Fibroblast of villous mesenchyme (primary cell): ENCODE results near the gene ERBB4. TPM values are rescaled to one million over a fixed set of nuclear protein-coding genes. Genes with fewer than 3 reads are reported as not detected.

ENCODE experiments used
- DNase-seq: peaks from one replicate; pipeline ENCODE4 v3.0.0-alpha.2; 2010; ENCODE audit warnings: low read depth
- H3K4me3 ChIP-seq: 2 replicates; pipeline ENCODE4 v1.5.1; 2011; ENCODE audit warnings: low read depth, mild to moderate bottlenecking, low read length
- CTCF ChIP-seq: IDR thresholded peaks from 2 replicates; pipeline ENCODE4 v1.5.1; 2012; ENCODE audit warnings: low read depth, mild to moderate bottlenecking, low read length; ENCODE audit not compliant: insufficient read depth
- total RNA-seq: library from RNA; depleted of rRNA; stranded (reverse); fragments of >200 nt; gene quantifications from 2 replicates; pipeline ENCODE4 v1.2.3, GENCODE V29; 2012

Gene ERBB4
- total RNA-seq, 1 donor = under 0.01 TPM

DNA sequence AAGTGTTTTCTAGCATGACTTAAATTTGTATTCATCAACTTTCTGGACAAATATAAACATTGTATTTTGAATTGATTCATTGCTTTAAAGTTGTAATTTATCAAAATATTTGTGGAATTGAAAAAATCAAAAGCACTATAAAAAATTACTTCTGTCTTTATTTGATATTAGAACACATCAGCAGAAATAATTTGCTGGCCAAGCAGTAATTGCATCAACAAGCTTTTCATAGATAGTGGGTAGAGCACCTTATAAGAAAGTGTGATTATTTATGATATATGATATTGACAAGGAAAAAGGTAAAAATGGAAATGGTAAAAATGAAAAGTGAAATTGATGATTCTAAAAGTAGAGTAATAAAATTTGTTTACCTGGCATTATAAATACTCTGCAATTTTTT is 1121.1 kb downstream of the ERBB4 start:
- no peak for TF ChIP-seq CTCF
- H3K4me3 ChIP-seq = no peak overlapping the region
- DNase-seq = no peak

DNA sequence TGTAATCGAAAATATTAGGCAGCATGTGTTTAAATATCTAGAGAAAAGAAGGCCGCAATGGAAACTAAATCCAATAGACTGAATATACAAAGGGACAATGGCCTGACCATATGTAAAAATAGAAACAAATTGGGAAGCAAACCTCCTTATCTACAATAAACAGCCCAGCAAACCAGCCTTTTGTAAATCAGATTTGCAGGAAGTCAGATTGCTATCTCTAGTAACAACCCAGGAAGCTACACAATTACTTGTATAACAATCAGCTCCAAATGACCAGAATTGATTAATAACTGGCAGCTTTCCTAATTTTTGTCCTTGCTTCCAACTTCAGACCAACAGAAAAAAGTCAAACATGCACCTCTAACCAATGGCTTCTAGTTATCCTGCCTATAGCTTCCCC is 1122.2 kb downstream of the ERBB4 start:
- TF ChIP-seq CTCF = no peak
- H3K4me3 ChIP-seq = no peak overlapping the region

DNA sequence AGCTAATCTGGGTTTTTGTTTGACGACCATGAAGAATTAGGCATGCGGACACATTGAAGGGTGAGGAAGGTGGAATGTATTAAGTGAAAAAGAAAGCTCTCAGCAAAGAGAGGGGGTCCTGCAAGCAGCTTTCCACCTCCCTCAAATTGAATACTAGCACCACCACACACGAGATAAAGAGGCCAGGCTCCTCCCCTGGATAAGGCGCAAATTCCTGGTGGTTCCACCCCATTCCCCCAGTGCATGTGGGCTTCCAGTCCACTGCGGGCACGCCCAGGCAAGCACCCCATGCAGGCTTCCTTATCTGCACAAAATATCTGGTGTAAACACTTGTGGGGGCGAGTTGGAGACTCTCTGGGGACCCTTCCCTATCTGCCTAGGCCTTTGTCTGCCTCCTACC is 1124.9 kb downstream of the ERBB4 start:
- DNase-seq = no peak
- no peak for TF ChIP-seq CTCF
- no peak overlapping the region for H3K4me3 ChIP-seq

More for the DNA sequence above, 1122.2 kb downstream of the ERBB4 start:
- no peak for DNase-seq

GRCh38 chr2:211408483-211408891 is 1130.1 kb downstream of the ERBB4 start:
- TF ChIP-seq CTCF = no peak
- no peak overlapping the region for H3K4me3 ChIP-seq
- DNase-seq = no peak

DNA sequence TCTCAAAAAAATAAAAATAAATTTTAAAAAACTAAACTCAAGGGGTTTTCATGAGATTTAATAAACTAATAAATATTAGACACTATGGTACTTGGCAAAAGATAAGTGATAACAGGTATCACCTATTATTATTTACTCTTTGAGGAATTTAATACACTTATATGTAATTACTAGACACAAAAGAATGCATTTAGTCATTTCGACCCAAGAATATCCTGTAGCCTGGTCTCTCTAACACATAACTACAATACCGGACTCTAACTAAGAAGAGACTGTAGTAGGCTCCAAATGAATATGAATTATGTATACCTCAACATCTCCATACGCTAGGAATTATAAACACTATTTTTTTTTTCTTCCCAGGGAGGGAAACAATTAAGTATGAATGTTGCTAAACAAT is 1131.5 kb downstream of the ERBB4 start:
- H3K4me3 ChIP-seq = no peak overlapping the region
- no peak for DNase-seq
- no peak for TF ChIP-seq CTCF

DNA sequence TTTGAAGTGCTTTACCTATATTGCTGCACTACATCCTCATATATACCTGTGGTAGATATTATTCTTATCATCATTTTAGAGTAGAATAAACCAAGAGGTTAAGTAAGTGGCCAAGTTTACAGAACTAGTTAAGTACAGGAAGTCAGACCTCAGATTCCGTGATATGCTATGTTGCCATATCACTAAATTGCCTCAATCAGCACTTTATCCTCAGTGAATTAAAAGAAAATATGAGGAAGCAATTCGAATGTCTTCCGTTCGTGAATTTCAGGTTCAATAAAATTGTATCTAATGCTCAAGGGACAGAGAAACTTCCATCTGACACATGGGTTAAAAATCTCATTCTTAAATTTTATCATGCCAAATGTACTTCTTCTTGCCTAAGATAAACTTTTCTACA is 1133.6 kb downstream of the ERBB4 start:
- H3K4me3 ChIP-seq = no peak overlapping the region
- no peak for DNase-seq
- no peak for TF ChIP-seq CTCF

DNA sequence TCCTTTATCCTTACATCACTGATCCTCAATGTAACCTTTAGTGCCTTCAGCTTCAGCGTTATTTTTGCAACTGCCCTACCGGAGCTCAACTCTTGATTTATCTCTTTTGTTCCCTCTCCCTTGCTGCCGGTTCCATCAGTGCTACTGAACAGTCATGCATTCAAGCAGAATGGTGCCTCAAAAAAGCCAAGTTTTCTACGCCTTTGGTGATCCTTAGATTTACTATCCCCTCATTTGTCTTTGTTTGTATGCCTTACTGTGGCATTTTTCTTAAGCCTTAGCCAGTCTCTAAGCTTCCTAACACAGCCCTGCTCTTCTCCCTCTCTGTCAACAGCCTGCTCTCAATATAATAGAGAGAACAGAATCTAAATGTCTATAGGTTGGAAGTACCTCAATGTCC is 1134.5 kb downstream of the ERBB4 start:
- no peak for DNase-seq
- no peak for TF ChIP-seq CTCF
- H3K4me3 ChIP-seq = no peak overlapping the region
